Fibroblast of the aortic adventitia (primary cell): ENCODE measurements around the gene LAG3. TPM values are rescaled to one million over a fixed set of nuclear protein-coding genes. Genes with fewer than 3 reads are reported as not detected.

ENCODE experiments used
- DNase-seq: peaks from one replicate; pipeline ENCODE4 v3.0.0-alpha.2; 2010; ENCODE audit warnings: low read depth
- H3K4me3 ChIP-seq: 2 replicates; pipeline ENCODE4 v1.5.1; 2011; ENCODE audit warnings: low read depth, mild to moderate bottlenecking, control low read depth, low read length, moderate library complexity
- CTCF ChIP-seq: IDR thresholded peaks from 2 replicates; pipeline ENCODE4 v1.5.1; 2011; ENCODE audit warnings: mild to moderate bottlenecking, low read length, control low read depth, inconsistent platforms; ENCODE audit not compliant: insufficient read depth
- total RNA-seq: library from RNA; depleted of rRNA; stranded (reverse); fragments of >200 nt; gene quantifications from 2 replicates; pipeline ENCODE4 v1.2.3, GENCODE V29; 2012; ENCODE audit warnings: low replicate concordance

Gene LAG3
- total RNA-seq, 1 donor = not detected

- DNase-seq = no peak
- no peak overlapping the region for H3K4me3 ChIP-seq
These were observed 26.4 kb upstream of the LAG3 start for GRCh38 chr12:6745741-6746525.

GRCh38 chr12:6747216-6747615, 25.1 kb upstream of the LAG3 start:
- no peak for DNase-seq
- H3K4me3 ChIP-seq = no peak overlapping the region
- TF ChIP-seq CTCF = no peak

More at GRCh38 chr12:6745741-6746525, 26.4 kb upstream of the LAG3 start:
- no peak for TF ChIP-seq CTCF

- H3K4me3 ChIP-seq = no peak overlapping the region
- TF ChIP-seq CTCF = no peak
- DNase-seq = no peak
These were observed 23.6 kb upstream of the LAG3 start for GRCh38 chr12:6748761-6749160.

GRCh38 chr12:6750506-6750905, 21.8 kb upstream of the LAG3 start:
- H3K4me3 ChIP-seq = no peak overlapping the region
- no peak for TF ChIP-seq CTCF
- no peak for DNase-seq

GRCh38 chr12:6751767-6752166, 20.6 kb upstream of the LAG3 start:
- peak overlapping the region; percentile 88 for H3K4me3 ChIP-seq
- DNase-seq = no peak
- TF ChIP-seq CTCF = no peak

GRCh38 chr12:6752167-6752920, 20.0 kb upstream of the LAG3 start:
- peak overlapping the region; percentile 88 for H3K4me3 ChIP-seq
- peak; percentile 63 for TF ChIP-seq CTCF
- DNase-seq = peak; percentile 56
